SK-N-SH (cell line): Measurements from ENCODE around the gene CCDC9. TPM values are rescaled to one million over a fixed set of nuclear protein-coding genes. Genes with fewer than 3 reads are reported as not detected.
A peak's percentile ranks its signal among the peaks of the same experiment; 100 is the strongest.

Experiments used
- CTCF ChIA-PET: fragments of 300-600, 350-600 bp; formaldehyde crosslinking; extraction: SDS; loops from one replicate; lab custom pipeline; 2021; lab: Yijun Ruan, JAX
- POLR2A ChIA-PET: fragments of 350-600 bp; sonication (Branson Sonifier 250); formaldehyde crosslinking; extraction: SDS; loops from one replicate; lab custom pipeline; 2020; ENCODE audit warnings: antibody characterized with exemption, inconsistent platforms; lab: Yijun Ruan, JAX
- DNase-seq: peaks from one replicate; pipeline ENCODE4 v3.0.0; 2012
- H2AFZ ChIP-seq: fragments of 200-600 bp; sonication (generic); 2 replicates; pipeline ENCODE4 v1.8.1; 2016; ENCODE audit warnings: antibody characterized with exemption, mild to moderate bottlenecking, low read depth
- H3F3A ChIP-seq: fragments of 200-600 bp; sonication (generic); replicated peaks from 2 replicates; pipeline ENCODE3; 2016; ENCODE audit warnings: antibody characterized with exemption, mild to moderate bottlenecking; ENCODE audit not compliant: insufficient read depth
- H3K27ac ChIP-seq, 2 experiments: fragments of 200-500 bp in 1 of 2; fragments of 200-600 bp in 1 of 2; sonication (Bioruptor generic) in 1 of 2; sonication (generic), shearing (Covaris generic) in 1 of 2; 2 replicates each; pipeline versions ENCODE4 v1.5.1 to v1.6.1; 2014 to 2016; ENCODE audit warnings: low read depth in 2 of 2, inconsistent platforms in 1 of 2, low read length in 1 of 2, mild to moderate bottlenecking in 1 of 2, mixed read lengths in 1 of 2
- H3K27me3 ChIP-seq: fragments of 200-600 bp; sonication (generic), shearing (Covaris generic); 2 replicates; pipeline ENCODE4 v1.6.1; 2016; ENCODE audit warnings: mixed run types; ENCODE audit not compliant: insufficient read depth
- H3K36me3 ChIP-seq, 2 experiments: fragments of 200-500 bp in 1 of 2; fragments of 200-600 bp in 1 of 2; sonication (Bioruptor generic) in 1 of 2; sonication (generic) in 1 of 2; replicated peaks in 1 of 2; 2 replicates each; pipeline versions ENCODE3 to v1.5.1; 2014 to 2016; ENCODE audit warnings: low read length in 1 of 2, mild to moderate bottlenecking in 1 of 2; ENCODE audit not compliant: insufficient read depth in 2 of 2, control insufficient read depth in 1 of 2
- H3K4me1 ChIP-seq, 2 experiments: fragments of 200-500 bp in 1 of 2; fragments of 200-600 bp in 1 of 2; sonication (Bioruptor generic) in 1 of 2; sonication (generic), shearing (Covaris generic) in 1 of 2; 2 replicates each; pipeline versions ENCODE4 v1.5.1 to v1.6.1; 2014 to 2016; ENCODE audit warnings: low read depth in 1 of 2, low read length in 1 of 2, mixed run types in 1 of 2; ENCODE audit not compliant: insufficient read depth in 2 of 2, control insufficient read depth in 1 of 2
- H3K4me2 ChIP-seq: fragments of 200-600 bp; sonication (generic), shearing (Covaris generic); 2 replicates; pipeline ENCODE4 v1.6.1; 2017; ENCODE audit warnings: mixed run types
- H3K4me3 ChIP-seq, 2 experiments: fragments of 200-500 bp in 1 of 2; fragments of 200-600 bp in 1 of 2; sonication (Bioruptor generic) in 1 of 2; sonication (generic), shearing (Covaris generic) in 1 of 2; 2 replicates each; pipeline versions ENCODE4 v1.5.1 to v1.8.1; 2014 to 2016; ENCODE audit warnings: low read depth in 2 of 2, inconsistent platforms in 1 of 2, low read length in 1 of 2, mild to moderate bottlenecking in 1 of 2, mixed read lengths in 1 of 2, moderate library complexity in 1 of 2
- H3K79me2 ChIP-seq: fragments of 200-600 bp; sonication (generic); 2 replicates; pipeline ENCODE4 v1.8.1; 2017; ENCODE audit warnings: mild to moderate bottlenecking; ENCODE audit not compliant: insufficient read depth
- H3K9ac ChIP-seq: fragments of 200-600 bp; sonication (generic); 2 replicates; pipeline ENCODE4 v1.6.1; 2017; ENCODE audit warnings: mixed run types
- H3K9me2 ChIP-seq: fragments of 200-600 bp; sonication (generic); 2 replicates; pipeline ENCODE4 v1.6.1; 2017; ENCODE audit warnings: mixed run types
- H3K9me3 ChIP-seq: fragments of 200-600 bp; sonication (generic); 2 replicates; pipeline ENCODE4 v1.6.1; 2017; ENCODE audit warnings: mixed run types, mild to moderate bottlenecking, moderate library complexity
- H4K20me1 ChIP-seq: fragments of 200-600 bp; sonication (generic); 2 replicates; pipeline ENCODE4 v1.6.1; 2017; ENCODE audit warnings: mild to moderate bottlenecking, mixed run types; ENCODE audit not compliant: insufficient read depth
- CHD2 ChIP-seq: fragments of 150-350 bp; IDR thresholded peaks from 2 replicates; pipeline ENCODE4 v1.6.1; 2018; ENCODE audit warnings: low read length; ENCODE audit not compliant: partially characterized antibody
- CTCF ChIP-seq: fragments of 200-600 bp; sonication (generic); IDR thresholded peaks from 2 replicates; pipeline ENCODE4 v1.6.1; 2017; ENCODE audit warnings: antibody characterized with exemption, mild to moderate bottlenecking, moderate library complexity
- EZH2phosphoT487 ChIP-seq: fragments of 200-600 bp; sonication (generic); IDR thresholded peaks from 2 replicates; pipeline ENCODE4 v1.6.1; 2017; ENCODE audit warnings: low read depth, mixed run types, mild to moderate bottlenecking, antibody characterized with exemption, moderate library complexity, borderline replicate concordance
- FOXJ3 ChIP-seq: sonication (generic); formaldehyde crosslinking; IDR thresholded peaks from 2 replicates; pipeline ENCODE4 v1.5.1; 2020; ENCODE audit warnings: mild to moderate bottlenecking, missing genetic modification reagents
- GABPA ChIP-seq: IDR thresholded peaks from 2 replicates; pipeline ENCODE4 v1.4.0; 2012; ENCODE audit warnings: low read depth, mild to moderate bottlenecking
- JUND ChIP-seq: IDR thresholded peaks from 2 replicates; pipeline ENCODE4 v1.4.0; 2012
- MAX ChIP-seq: IDR thresholded peaks from 2 replicates; pipeline ENCODE4 v1.4.0; 2012; ENCODE audit warnings: low read depth
- MEF2A ChIP-seq: IDR thresholded peaks from 2 replicates; pipeline ENCODE4 v1.4.0; 2012; ENCODE audit warnings: low read depth, borderline replicate concordance
- MXI1 ChIP-seq: IDR thresholded peaks from 2 replicates; pipeline ENCODE4 v1.6.1; 2012; ENCODE audit warnings: mild to moderate bottlenecking, low read depth, low read length, improper control_type of control experiment
- NRF1 ChIP-seq: IDR thresholded peaks from 2 replicates; pipeline ENCODE4 v1.6.1; 2012; ENCODE audit warnings: low read depth, mild to moderate bottlenecking, low read length
- POLR2AphosphoS5 ChIP-seq: IDR thresholded peaks from 2 replicates; pipeline ENCODE4 v1.6.1; 2012; ENCODE audit warnings: low read depth, low read length
- RAD21 ChIP-seq: IDR thresholded peaks from 2 replicates; pipeline ENCODE4 v1.6.1; 2012; ENCODE audit warnings: mild to moderate bottlenecking, low read length
- REST ChIP-seq: IDR thresholded peaks from 2 replicates; pipeline ENCODE4 v1.6.1; 2012; ENCODE audit warnings: mild to moderate bottlenecking, low read depth, low read length, moderate library complexity
- RFX5 ChIP-seq: IDR thresholded peaks from 2 replicates; pipeline ENCODE4 v1.6.1; 2012; ENCODE audit warnings: mild to moderate bottlenecking, improper control_type of control experiment, low read length
- SIN3A ChIP-seq: IDR thresholded peaks from 2 replicates; pipeline ENCODE4 v1.6.1; 2012; ENCODE audit warnings: low read depth, mild to moderate bottlenecking, low read length, moderate library complexity, borderline replicate concordance
- SMC3 ChIP-seq: IDR thresholded peaks from 2 replicates; pipeline ENCODE4 v1.6.1; 2012; ENCODE audit warnings: low read depth, low read length, improper control_type of control experiment
- TAF1 ChIP-seq: IDR thresholded peaks from 2 replicates; pipeline ENCODE4 v1.6.1; 2012; ENCODE audit warnings: low read depth, mild to moderate bottlenecking, low read length, moderate library complexity, borderline replicate concordance
- TEAD4 ChIP-seq: IDR thresholded peaks from 2 replicates; pipeline ENCODE4 v1.4.0; 2012; ENCODE audit warnings: mild to moderate bottlenecking, borderline replicate concordance; ENCODE audit not compliant: insufficient read depth
- USF1 ChIP-seq: IDR thresholded peaks from 2 replicates; pipeline ENCODE4 v1.4.0; 2012; ENCODE audit warnings: low read depth, borderline replicate concordance
- USF2 ChIP-seq: fragments of 150-350 bp; IDR thresholded peaks from 2 replicates; pipeline ENCODE4 v1.6.1; 2017; ENCODE audit warnings: antibody characterized with exemption, low read length, low read depth, borderline replicate concordance
- WGBS: methylation state at CpG from one replicate; pipeline ENCODE4 v1.1.6; 2017; ENCODE audit warnings: low lambda C conversion rate; 5-methylcytosine and 5-hydroxymethylcytosine counted together
- polyA plus RNA-seq, 3 experiments: library from polyadenylated mRNA; depleted of rRNA; stranded (reverse); fragments of >200 nt; gene quantifications; 2 replicates each; pipeline ENCODE4 v1.2.3, GENCODE V29; 2012

The CCDC9 gene
- polyA plus RNA-seq, 1 of the 3 experiments (the other 2 are of a cell fraction): 12.4 TPM

GRCh38 chr19:47231215-47232054, 24.9 kb upstream of the CCDC9 start:
- peak; percentile 94 for DNase-seq
- Histone ChIP-seq H3K4me2 (peak overlapping the region; percentile 87), H2AFZ (no peak overlapping the region), H3K9ac (peak overlapping the region; percentile 70), H3K9me2 (no peaks in the 10 kb centered on the region), H3F3A (peaks cover 46% of the 10 kb centered on the region), H3K27me3 (no peaks in the 10 kb centered on the region), H3K79me2 (peaks cover 51% of the 10 kb centered on the region), H3K4me3 (peak overlapping the region; percentile 49 to 93), H3K9me3 (no peaks in the 10 kb centered on the region), H3K27ac (peak overlapping the region; percentile 89 to 90), H3K36me3 (no peaks in the 10 kb centered on the region)
- TF ChIP-seq POLR2AphosphoS5: peak; percentile 67; the same call in 1 of the 2 replicates
- TF ChIP-seq CTCF: no peak
- TF ChIP-seq MXI1: peak; percentile 76; the same call in 1 of the 2 replicates
- TF ChIP-seq JUND: no peak
- peak; percentile 54; the same call in 1 of the 2 replicates for TF ChIP-seq USF2
- TF ChIP-seq NRF1: no peak
- no peak for TF ChIP-seq TEAD4
- peak; percentile 51; the same call in 1 of the 2 replicates for TF ChIP-seq SIN3A
- peak; percentile 36; the same call in 1 of the 2 replicates for TF ChIP-seq TAF1
- peak; percentile 88 for TF ChIP-seq REST
- no peak for TF ChIP-seq EZH2phosphoT487
- no peak for TF ChIP-seq GABPA
- TF ChIP-seq MEF2A: no peak
- 0 out of 2 replicates have a peak, but pooled peaks have one; percentile 8 for TF ChIP-seq FOXJ3 (CRISPR knock-in tag)
- no peak for TF ChIP-seq SMC3
- TF ChIP-seq USF1: peak; percentile 84; the same call in 1 of the 2 replicates
- no peak for TF ChIP-seq RAD21
- TF ChIP-seq RFX5: no peak
- TF ChIP-seq CHD2: no peak
- peak; percentile 85 for TF ChIP-seq MAX
- TF ChIP-seq, all 33 proteins: peak for 9
- ChIA-PET POLR2A (interaction anchor here (1.1 to 2.4 kb wide), 2 partner anchors 9 to 12 kb away, joined by 4 to 10 read pairs; no protein-coding TSS in a partner anchor), CTCF (interaction anchor here (0.8 to 2.6 kb wide), 6 partner anchors 13 to 73 kb away, joined by 3 to 27 read pairs (median 4); no protein-coding TSS in a partner anchor)
- Histone ChIP-seq H4K20me1 (peaks cover 25% of the 10 kb centered on the region), H3K4me1 (peaks cover 19 to 34% of the 10 kb centered on the region in 2 experiments)
- 14% methylated on average over 17 of the region's 51 CpGs for WGBS
